ENCODE data around the gene FKBP4.

FKBP4 gene

DNA sequence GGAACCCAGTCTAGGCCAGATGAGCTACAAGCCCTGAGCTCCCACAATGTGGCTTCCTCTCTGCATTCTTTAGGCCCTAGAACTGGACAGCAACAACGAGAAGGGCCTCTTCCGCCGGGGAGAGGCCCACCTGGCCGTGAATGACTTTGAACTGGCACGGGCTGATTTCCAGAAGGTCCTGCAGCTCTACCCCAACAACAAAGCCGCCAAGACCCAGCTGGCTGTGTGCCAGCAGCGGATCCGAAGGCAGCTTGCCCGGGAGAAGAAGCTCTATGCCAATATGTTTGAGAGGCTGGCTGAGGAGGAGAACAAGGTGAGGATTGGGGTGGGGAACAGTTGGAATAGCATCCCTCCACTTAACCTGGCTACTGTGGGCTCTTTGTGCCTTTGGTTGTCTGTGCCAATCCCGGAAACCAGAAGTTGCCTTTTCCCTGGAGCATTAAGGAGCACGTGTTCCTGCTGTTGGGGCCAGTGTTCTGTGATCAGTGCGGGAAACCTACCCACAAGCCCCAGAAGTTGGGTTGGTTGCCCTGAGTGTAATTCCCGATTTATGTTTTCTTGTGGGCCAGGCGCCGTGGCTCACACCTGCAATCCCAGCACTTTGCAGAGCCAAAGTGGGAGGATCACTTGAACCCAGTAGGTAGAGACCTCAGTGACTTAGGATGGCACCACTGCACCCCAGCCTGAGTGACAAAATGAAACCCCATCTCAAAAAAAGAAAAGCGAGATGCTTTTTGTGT lies 6.4 kb downstream of the FKBP4 start:
- no peak for DNase-seq (ENCODE audit: low spot score)
- TF ChIP-seq, protein P1, sequence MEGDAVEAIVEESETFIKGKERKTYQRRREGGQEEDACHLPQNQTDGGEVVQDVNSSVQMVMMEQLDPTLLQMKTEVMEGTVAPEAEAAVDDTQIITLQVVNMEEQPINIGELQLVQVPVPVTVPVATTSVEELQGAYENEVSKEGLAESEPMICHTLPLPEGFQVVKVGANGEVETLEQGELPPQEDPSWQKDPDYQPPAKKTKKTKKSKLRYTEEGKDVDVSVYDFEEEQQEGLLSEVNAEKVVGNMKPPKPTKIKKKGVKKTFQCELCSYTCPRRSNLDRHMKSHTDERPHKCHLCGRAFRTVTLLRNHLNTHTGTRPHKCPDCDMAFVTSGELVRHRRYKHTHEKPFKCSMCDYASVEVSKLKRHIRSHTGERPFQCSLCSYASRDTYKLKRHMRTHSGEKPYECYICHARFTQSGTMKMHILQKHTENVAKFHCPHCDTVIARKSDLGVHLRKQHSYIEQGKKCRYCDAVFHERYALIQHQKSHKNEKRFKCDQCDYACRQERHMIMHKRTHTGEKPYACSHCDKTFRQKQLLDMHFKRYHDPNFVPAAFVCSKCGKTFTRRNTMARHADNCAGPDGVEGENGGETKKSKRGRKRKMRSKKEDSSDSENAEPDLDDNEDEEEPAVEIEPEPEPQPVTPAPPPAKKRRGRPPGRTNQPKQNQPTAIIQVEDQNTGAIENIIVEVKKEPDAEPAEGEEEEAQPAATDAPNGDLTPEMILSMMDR (IDR thresholded peaks at IDR 0.05): no peak
- H3K27ac ChIP-seq: peak overlapping the region in 1 of 2 donors; percentile 24
- H3K4me3 ChIP-seq: no peak overlapping the region

DNA sequence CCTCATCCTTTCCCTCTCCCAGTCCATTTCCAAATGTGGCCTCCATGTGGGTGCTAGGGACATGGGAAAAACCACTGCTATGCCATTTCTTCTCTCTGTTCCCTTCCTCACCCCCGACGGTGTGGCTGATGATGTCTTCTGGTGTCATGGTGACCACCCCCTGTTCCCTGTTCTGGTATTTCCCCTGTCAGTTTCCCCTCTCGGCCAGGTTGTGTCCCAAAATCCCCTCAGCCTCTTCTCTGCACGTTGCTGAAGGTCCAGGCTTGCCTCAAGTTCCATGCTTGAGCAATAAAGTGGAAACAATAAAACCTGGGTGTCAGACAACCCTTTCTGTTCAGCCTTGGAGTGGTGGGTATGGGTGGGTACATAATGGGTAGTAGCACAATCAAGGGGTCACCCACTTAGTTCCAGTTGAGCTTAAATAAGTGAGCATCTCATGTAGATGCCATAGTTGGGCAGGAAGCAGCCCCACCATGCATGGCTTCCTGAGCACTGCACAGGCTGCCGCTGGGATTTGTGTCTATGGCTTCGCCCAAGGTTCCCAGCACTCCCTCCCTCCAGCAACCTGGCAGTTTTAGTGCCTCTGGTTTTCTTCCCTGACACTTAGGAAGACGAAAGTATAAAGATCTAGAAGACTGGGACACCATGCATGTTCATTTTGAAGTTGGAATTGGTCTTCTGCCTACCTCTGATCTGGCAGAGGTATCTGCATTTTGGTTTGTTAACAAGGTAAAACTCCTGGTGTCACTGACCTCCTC lies 9.0 kb downstream of the FKBP4 start:
- no peak for DNase-seq (ENCODE audit: low spot score)
- Histone ChIP-seq H3K27ac (peak overlapping the region; percentile 3 to 49), H3K4me3 (no peak overlapping the region)
- TF ChIP-seq, protein P1 (IDR thresholded peaks at IDR 0.05): no peak

DNA sequence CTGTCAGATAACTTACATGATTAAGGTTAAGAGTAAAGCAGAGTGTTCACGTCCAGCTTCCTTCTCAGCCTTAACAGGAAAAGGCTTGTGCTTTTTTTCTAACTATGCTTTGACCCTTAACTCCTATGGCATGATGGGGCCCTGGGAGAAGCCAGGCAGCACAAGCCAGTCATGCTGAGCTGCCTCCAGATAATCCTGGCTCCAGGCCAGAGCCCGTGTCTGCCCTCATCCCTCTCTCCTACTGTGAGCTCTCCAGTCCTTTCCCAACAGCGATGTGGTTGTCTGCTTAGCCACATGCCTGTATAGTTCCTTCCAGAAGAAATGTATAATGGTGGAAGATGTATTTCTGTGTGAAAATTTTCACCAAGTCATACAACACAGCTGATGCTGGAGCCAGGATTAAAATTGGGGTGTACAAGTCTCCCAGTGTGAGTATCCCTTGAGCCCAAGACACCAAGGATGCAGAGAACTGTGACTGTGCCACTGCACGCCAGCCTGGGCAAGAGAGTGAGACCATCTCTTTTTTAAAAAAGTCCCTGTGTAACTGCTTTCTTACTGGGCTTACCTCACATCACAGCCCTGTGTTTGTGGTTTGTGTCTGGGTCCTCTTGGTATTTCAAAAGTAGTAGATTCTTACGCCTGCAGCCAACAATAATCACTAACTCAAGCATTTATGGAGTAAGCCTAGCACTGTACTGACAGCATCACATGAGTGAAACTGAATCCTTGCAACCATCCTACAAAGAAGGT lies 9.8 kb downstream of the FKBP4 start:
- Histone ChIP-seq H3K4me3 (no peak overlapping the region), H3K27ac (peak overlapping the region; percentile 3 to 49)
- TF ChIP-seq, protein P1 (IDR thresholded peaks at IDR 0.05): no peak
- no peak for DNase-seq (ENCODE audit: low spot score)

DNA sequence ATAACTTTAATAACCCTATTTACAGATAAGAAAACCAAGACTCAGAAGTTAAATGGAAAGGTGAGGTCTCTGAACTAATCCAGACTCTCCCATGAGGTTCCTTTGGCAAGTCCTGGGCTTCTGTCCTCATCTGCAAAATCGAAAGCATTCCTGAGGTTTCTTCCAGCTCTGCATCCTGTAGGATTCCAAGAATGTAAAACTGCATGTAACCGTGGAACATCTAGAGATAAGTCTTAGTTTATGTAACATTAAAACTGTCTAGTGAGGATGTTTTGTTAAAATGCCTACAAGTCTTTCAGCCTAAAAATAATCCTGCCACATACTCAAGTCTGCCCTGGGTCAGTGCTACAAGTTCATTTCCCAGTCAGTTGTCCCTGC lies 10.4 kb downstream of the FKBP4 start:
- no peak for DNase-seq (ENCODE audit: low spot score)
- Histone ChIP-seq H3K27ac (peak overlapping the region in 1 of 2 donors; percentile 49), H3K4me3 (no peak overlapping the region)
- TF ChIP-seq, protein P1 (IDR thresholded peaks at IDR 0.05): no peak

DNA sequence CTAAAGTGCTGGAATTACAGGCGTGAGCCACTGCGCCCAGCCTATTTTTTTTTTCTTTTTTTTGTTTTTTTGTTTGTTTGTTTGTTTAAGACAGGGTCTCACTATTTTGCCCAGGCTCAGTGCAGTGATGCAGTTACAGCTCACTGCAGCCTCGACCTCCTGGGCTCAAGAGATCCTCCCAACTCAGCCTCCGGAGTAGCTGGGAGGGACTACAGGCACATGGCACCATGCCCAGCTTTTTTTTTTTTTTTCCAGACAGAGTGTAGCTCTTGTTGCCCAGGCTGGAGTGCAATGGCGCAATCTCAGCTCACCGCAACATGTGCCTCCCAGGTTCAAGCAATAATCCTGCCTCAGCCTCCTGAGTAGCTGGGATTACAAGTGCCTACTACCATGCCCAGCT lies 11.9 kb downstream of the FKBP4 start:
- DNase-seq (ENCODE audit: low spot score): no peak
- Histone ChIP-seq H3K4me3 (no peak overlapping the region), H3K27ac (no peak overlapping the region)
- TF ChIP-seq, protein P1 (IDR thresholded peaks at IDR 0.05): no peak

DNA sequence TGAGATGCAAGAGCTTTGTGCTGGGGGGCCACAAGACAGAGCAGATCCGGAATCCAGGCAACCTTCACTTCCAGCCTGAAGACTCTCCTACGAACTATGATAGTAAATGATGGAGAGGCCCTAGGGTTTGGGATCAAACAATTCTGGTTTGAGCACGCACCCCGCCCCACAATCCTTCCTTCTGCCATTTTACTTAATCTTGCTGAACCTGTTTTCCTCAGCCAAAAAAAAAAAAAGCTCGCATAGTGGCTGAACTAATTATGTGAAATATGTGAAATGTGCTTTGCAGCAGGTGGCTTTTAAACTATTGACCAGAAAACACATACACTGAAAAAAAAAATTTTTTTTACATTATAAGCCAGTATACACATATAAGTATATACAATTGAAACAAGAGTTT lies 17.0 kb downstream of the FKBP4 start:
- TF ChIP-seq, protein P1 (IDR thresholded peaks at IDR 0.05): no peak
- no peak for DNase-seq (ENCODE audit: low spot score)
- peak overlapping the region; percentile 98 for H3K4me3 ChIP-seq
- no peak overlapping the region for H3K27ac ChIP-seq
